GM18909 (cell line): ENCODE data around the gene RNF13.
"Not testable (repeated sequence)": the region's sequence is repeated elsewhere in the genome, so short reads cannot be mapped to it uniquely, and the experiment has no call there.

Experiments
- ATAC-seq: cut with Tn5 transposase; IDR thresholded peaks from one replicate; pipeline ENCODE4 v1.9.1; 2021; ENCODE audit warnings: mild to moderate bottlenecking; ENCODE audit not compliant: unreplicated experiment, poor library complexity

Gene RNF13

GRCh38 chr3:149833241-149833640 is 20.2 kb downstream of the RNF13 start:
- no peak for ATAC-seq

GRCh38 chr3:149838491-149838890 is 25.5 kb downstream of the RNF13 start:
- ATAC-seq = not testable (repeated sequence)

- not testable (repeated sequence) for ATAC-seq
Measured at GRCh38 chr3:149839469-149839868, 26.5 kb downstream of the RNF13 start.

DNA sequence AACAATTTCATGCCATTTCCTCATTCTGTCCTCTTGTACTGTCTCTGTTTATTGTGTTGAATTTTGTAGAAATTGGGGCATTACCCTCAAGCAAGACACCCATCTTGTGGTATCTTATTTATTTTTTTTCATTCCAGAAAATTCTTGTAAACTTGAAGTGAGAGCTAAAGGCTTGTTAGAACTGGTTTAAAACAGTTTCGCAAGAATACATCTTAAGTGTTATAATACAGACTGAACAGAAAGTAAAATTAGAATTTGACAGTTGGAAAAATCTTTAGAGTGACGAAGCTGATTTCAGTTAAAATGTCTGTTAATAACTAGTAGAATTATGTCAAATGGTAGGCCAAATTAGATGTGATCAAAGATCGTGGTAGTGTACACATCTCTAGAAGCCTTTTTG is 26.9 kb downstream of the RNF13 start:
- ATAC-seq = no peak

- no peak for ATAC-seq
Measured at GRCh38 chr3:149843502-149843901, 30.5 kb downstream of the RNF13 start.

DNA sequence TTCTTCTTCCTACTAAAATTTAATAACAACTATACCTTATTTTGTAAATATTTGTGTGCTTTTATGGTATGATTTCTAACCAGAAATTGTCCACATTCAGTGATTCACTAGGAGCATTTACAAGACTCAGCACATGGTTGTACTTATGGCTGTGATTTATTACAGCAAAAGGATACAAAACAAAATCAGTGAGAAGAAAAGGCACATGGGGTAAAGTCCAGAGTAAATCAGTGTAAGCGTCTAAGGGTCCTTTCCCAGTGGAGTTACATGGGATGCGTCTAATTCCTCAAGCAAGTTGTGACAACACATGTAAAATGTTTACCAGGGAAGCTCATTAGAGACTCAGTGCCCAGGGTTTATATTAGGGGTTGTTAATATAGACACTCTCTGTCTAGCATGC is 31.1 kb downstream of the RNF13 start:
- no peak for ATAC-seq

GRCh38 chr3:149845570-149846244 is 32.7 kb downstream of the RNF13 start:
- ATAC-seq = no peak

DNA sequence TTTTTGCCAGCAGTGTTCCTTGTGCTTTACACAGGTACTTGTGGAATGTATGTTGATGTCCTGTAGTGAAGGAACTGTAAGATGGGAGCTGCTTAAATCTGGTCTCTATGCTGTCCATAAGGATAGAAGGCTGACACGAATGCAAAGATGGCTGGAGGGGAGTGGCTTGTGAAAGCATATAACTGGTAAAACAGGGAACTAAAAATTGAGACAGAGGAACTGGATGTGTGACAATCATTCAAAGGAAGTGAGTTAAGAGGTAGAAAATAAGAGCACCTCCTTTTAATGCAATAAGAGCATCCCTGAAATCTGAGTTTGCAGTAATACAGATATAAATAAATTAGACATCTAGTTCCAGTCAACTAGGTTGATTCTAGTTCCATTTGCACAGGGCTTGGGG is 35.2 kb downstream of the RNF13 start:
- no peak for ATAC-seq

GRCh38 chr3:149848688-149849087 is 35.7 kb downstream of the RNF13 start:
- no peak for ATAC-seq

- no peak for ATAC-seq
Measured at GRCh38 chr3:149850787-149851584, 38.0 kb downstream of the RNF13 start.

DNA sequence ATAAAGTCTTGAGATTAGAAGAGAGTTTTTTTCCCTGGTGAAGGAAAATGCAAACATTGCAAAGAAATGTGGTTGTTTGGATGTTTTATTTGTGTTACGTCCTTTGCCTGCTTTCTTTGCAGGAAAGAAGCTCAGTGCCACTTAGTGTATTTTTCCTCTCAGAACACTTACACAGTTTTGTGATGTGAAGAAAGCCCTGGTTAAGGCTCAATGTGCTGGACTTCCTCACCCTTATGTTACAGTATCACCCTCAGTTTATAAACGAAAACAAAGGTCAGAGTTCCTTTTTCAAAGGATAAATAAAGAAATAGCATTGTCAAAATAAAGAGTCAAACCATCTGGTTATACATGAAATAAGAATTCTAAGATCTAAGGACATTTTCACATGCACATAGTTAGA is 45.9 kb downstream of the RNF13 start:
- ATAC-seq = no peak

DNA sequence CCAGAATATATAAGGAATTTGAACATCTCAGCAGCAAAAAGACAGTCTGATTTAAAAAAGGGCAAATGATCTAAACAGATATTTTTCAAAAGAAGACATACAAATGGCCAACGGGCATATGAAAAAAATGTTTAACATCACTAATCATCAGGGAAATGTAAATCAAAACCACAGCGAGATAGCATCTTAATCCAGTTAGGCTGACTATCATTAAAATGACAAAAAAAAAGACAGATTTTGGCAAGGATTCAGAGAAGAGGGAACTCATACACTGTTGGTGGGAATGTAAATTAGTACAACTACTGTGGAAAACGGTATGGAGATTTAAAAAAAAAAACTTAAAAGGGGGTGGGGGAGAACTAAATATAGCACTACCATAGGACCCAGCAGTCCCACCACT is 47.9 kb downstream of the RNF13 start:
- ATAC-seq = no peak

DNA sequence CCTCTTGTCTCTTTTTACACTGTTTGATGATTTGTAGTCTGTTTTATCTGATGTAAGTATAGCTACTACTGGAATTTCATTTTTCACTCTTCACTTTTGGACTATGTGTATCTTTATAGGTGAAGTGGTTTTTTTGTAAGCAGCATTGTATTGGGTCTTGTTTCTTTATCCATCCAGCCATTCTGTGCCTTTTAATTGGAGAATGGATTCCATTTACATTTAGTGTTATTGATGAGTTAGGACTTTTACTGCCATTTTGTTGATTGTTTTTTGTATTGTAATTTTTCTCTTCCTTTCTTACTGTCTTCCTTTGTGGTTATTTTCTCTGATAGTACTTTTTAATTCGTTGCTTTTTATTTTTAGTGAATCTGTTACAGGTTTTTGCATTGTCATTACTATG is 54.5 kb downstream of the RNF13 start:
- ATAC-seq = no peak

GRCh38 chr3:149871855-149872254 is 58.8 kb downstream of the RNF13 start:
- no peak for ATAC-seq

DNA sequence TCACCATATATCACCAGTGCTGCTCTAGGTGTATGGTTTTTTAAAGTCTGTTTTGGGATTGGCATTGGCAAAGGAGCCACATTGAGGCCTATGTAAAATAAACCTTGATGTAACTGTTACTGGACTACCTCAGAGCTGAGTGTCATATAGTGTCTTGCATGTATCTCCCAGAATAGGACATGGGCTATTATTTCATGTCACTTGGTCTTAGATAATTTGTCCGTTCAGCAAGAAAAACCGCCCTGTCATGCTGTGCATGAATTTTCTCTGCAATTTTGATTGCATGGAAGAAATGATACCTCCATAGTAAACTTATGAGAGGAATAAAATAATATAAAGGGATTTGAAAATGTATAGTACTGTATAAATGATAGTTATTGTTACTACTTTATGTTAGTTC is 59.6 kb downstream of the RNF13 start:
- ATAC-seq = no peak

- ATAC-seq = no peak
Measured at GRCh38 chr3:149877668-149878067, 64.7 kb downstream of the RNF13 start.

GRCh38 chr3:149879872-149880271 is 66.9 kb downstream of the RNF13 start:
- no peak for ATAC-seq

DNA sequence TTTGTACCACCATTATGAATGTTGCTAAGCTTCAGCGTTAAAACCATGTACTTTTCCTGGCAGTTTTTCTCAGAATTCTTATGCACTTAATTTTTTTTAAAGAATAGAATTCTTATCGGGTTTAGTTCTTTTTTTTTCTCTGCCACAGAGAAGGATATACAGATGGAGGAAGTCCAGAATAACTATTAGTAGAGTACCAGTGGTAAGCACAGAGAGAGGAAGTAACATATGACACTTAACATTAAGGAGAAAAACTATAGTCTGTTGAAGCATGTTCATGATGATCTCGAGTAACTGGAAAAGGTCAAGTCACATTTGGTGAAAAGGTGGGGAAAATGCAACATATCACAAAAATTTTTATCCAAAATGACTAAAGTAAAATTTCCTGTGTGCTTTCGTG is 68.9 kb downstream of the RNF13 start:
- ATAC-seq = no peak

DNA sequence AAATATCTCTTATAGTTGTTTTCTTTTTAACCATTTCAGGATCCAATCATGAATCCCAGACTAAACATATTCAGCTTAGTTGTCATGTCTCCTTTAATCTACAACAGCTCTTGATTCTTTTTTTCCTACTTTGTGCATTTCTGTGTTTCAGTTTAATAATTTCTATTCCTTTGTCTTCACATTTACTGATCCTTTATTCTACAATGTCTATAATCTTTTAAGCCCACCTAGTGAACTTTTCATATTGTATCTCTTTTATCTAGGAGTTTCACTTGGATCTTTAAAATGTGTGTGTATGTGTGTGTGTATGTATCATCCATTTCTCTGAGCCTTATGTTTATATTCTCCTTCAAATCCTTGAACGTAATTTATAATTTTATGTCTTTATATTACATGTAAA is 70.1 kb downstream of the RNF13 start:
- no peak for ATAC-seq

DNA sequence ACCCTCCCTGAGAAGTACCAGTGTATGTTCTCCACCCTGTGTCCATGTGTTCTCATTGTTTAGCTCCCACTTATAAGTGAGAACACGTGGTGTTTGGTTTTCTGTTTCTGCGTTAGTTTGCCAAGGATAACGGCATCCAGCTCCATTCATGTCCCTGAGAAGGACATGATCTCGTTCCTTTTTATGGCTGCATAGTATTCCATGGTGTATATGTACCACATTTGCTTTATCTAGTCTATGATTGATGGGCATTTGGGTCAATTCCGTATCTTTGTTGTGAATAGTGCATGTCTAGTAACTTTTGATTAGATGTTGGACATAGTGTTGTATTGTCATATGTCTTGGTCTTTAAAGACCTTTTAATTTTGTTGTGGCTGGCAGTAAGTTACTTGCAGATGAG is 70.8 kb downstream of the RNF13 start:
- ATAC-seq = not testable (repeated sequence)

GRCh38 chr3:149884848-149885247 is 71.8 kb downstream of the RNF13 start:
- not testable (repeated sequence) for ATAC-seq

DNA sequence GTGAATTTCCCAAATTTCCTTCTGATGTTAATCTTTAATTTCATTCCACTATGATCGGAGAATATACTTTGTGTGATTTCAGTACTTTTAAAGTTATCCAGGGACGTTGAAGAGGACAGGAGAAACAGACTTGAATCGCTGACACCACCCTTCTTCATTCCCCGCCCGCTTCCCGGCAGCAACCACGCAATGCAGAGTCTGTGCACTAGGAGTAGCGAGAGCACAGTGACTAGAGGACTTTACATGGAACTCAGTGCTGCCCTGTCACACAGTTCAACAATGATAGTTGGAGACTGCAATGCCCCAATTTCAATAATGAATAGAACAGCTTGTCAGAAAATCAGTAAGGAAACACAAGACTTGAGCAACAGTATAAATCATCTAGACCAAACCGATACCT is 73.9 kb downstream of the RNF13 start:
- no peak for ATAC-seq
